Fibroblast of skin of right quadriceps (primary cell): ENCODE results near the gene HELZ.
A peak's percentile ranks its signal among the peaks of the same experiment; 100 is the strongest.
"Not testable (repeated sequence)": the region's sequence is repeated elsewhere in the genome, so short reads cannot be mapped to it uniquely, and the experiment has no call there.

Experiments used
- DNase-seq: peaks from one replicate; pipeline ENCODE4 v3.0.0-alpha.2; 2013

Gene HELZ, protein sequence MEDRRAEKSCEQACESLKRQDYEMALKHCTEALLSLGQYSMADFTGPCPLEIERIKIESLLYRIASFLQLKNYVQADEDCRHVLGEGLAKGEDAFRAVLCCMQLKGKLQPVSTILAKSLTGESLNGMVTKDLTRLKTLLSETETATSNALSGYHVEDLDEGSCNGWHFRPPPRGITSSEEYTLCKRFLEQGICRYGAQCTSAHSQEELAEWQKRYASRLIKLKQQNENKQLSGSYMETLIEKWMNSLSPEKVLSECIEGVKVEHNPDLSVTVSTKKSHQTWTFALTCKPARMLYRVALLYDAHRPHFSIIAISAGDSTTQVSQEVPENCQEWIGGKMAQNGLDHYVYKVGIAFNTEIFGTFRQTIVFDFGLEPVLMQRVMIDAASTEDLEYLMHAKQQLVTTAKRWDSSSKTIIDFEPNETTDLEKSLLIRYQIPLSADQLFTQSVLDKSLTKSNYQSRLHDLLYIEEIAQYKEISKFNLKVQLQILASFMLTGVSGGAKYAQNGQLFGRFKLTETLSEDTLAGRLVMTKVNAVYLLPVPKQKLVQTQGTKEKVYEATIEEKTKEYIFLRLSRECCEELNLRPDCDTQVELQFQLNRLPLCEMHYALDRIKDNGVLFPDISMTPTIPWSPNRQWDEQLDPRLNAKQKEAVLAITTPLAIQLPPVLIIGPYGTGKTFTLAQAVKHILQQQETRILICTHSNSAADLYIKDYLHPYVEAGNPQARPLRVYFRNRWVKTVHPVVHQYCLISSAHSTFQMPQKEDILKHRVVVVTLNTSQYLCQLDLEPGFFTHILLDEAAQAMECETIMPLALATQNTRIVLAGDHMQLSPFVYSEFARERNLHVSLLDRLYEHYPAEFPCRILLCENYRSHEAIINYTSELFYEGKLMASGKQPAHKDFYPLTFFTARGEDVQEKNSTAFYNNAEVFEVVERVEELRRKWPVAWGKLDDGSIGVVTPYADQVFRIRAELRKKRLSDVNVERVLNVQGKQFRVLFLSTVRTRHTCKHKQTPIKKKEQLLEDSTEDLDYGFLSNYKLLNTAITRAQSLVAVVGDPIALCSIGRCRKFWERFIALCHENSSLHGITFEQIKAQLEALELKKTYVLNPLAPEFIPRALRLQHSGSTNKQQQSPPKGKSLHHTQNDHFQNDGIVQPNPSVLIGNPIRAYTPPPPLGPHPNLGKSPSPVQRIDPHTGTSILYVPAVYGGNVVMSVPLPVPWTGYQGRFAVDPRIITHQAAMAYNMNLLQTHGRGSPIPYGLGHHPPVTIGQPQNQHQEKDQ (N-terminal part only)

DNA sequence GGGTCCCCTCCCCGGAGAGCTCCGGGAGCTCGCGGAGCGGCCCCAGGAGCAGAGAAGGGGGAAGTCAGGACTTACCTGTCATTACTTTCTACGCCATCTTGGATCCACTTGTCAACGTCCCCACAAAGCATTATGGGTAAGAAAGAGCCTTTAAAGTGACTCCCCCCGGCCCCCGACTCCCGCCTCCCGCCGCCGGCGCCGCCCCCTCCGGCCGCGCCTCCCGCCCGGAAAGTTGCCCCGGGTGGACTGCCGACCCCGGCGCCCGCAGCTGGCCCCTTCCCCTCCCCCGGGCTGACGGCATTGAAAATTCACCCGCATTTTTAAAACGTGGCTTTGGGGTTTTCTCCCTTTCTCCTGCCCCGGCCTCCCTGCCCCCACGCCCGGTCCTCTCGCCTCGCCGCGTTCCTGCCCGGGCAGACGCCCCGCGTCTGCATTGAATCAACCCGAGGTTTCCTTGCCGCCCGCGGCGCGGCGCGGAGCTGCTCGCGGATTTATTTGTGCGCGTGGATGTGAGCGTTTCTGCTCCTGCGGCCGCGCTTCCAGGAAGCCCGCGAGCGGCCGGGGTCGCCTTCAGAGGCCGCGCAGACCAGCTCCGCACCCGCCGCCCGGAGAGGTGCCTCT lies at the start of gene HELZ:
TSS of gene HELZ (minus strand) at position 124 of the 621 bp plus-strand sequence. CDS start 26,392 bp downstream, outside the sequence.
- peak; percentile 80 for DNase-seq

DNA sequence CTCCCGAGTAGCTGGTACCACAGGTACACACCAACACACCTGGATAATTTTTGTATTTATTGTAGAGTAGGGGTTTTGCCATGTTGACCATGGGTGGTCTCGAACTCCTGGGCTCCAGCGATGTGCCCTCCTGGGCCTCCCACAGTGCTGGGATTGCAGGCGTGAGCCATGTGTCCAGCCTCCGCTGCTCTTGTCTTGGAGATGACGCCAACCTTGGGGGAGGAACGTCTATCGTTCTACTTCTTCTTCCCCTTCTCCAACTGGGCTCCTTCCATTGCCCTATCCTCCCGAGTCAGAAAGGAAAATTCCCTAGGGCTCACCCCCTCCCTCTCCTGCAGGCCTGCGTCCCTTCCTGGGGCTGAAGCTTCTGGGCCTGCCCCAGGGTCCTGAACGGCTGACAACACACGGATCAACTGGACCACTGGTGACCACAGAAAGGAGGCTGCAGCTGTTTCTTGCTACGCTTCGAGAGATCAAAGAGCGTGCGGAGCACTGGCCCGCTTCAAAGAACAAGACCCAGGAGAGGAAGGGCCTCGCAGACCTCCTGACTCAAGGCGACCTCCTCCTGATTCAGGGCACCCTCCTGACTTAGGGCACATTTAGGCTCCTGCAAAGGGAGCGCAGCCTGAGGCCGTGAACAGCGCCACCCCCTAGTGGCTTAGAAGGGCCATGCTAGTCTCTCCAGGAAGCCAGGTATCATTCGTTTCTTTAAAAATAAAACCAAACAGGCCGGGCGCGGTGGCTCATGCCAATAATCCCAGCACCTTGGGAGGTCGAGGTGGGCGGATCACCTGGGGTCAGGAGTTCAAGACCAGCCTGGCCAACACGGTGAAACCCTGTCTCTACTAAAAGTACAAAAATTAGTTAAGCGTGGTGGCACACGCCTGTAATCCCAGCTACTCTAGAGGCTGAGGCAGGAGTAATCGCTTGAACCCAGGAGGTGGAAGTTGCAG lies 48.5 kb upstream of the HELZ start:
- peak; percentile 39 for DNase-seq

DNA sequence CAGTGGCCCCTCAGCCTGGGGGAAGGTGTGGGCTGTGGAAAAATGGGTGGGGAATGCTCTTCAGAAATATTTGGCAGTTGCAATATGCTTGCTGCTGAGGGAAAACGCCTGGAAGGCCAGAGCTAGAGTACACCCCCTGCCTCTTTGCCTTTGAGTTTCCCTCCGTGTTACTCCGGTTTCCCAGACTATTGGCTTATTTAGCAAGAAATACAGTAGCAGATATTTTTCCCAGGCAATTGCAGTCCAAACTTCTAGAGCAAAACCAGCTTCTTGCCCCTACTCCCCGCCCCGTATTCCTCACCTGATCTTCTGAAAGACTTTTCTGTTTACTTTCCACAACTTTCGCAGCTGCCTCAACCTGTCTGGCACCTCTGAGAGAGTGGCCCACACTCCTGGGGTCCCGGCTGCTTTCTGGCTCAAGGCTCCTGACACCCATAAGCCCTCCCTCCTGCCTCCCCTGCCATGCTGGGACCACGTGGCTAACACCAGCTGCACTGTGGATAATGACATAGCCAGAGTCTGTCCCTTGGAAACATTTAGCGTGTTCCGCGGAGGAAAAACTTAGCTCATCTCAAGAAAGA lies 45.8 kb upstream of the HELZ start:
- no peak for DNase-seq

DNA sequence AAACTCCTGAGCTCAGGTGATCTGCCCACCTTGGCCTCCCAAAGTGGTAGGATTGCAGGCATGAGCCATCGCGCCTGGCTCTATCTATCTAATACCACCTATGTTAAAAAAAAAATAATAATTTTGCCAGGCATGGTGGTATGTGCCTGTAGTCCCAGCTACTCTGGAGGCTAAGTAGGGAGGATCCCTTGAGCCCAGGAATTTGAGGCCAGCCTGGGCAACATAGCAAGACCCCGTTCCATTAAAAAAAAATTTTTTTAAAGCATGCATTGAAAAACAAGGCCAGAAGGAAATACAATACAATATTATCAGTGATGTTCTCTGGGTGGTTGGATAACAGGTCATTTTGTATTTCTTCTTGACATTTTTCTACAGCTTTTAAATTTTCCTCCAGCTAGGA lies 45.2 kb upstream of the HELZ start:
- no peak for DNase-seq

DNA sequence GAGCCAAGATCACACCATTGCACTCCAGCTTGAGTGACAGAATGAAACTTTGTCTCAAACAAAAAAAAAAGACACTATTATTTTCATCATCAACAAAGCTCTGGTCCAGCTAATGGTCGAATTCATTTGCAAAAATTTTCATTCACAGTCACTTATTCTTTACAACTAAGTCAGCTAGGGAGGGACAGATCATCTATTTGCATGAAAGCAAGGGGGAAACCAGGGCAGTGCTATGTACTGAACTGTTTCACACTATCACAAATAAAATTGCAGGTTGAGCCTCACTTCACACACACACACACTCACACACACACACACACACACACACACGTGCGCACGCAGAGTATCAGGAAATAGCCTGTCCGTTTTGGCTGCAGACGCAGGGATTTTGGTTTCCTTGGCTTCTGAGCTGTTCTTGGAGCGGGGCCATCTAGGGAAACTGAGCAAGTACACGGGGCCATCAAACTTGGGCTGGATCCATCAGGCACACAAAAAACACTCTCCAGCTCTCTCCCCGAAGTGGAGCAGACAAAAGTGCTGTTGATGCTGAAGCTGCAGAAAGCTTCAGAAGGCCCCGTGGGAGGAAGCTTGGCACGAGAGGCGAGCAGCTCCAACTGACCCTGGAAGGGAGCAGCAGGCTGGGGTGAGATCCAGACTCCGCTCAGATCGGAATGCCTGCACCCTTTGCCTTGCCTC lies 44.3 kb upstream of the HELZ start:
- peak; percentile 51 for DNase-seq

DNA sequence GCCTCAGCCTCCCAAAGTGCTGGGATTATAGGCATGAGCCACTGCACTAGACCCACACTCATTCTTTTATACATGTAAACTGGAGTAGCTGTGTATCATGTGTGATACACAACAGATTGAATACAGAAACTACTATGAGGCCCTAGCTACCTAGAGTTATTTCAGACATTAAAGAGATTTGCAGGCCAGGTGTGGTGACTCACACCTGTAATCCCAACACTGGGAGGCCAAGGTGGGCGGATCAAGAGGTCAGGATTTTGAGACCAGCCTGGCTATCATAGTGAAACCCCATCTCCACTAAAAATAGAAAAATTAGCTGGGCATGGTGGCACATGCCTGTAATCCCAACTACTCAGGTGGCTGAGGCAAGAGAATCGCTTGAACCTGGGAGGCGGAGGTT lies 41.8 kb upstream of the HELZ start:
- not testable (repeated sequence) for DNase-seq

DNA sequence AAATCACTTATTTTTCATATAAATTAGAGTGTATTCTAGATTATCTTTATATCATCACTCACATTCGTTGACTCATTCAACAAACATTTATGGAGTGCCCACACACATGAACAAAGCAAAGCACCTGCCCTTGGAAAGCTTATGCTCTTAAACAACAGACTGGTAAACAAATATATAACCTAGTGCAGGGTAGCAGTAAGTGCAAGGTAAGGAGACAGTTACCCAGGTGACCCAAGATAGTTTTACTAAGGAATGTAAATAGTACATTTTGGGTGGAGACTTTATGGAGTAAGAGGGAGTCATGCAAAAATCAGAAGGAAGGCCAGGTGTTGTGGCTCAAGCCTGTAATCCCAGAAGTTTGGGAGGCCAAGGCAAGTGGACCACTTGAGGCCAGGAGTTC lies 40.4 kb upstream of the HELZ start:
- no peak for DNase-seq

DNA sequence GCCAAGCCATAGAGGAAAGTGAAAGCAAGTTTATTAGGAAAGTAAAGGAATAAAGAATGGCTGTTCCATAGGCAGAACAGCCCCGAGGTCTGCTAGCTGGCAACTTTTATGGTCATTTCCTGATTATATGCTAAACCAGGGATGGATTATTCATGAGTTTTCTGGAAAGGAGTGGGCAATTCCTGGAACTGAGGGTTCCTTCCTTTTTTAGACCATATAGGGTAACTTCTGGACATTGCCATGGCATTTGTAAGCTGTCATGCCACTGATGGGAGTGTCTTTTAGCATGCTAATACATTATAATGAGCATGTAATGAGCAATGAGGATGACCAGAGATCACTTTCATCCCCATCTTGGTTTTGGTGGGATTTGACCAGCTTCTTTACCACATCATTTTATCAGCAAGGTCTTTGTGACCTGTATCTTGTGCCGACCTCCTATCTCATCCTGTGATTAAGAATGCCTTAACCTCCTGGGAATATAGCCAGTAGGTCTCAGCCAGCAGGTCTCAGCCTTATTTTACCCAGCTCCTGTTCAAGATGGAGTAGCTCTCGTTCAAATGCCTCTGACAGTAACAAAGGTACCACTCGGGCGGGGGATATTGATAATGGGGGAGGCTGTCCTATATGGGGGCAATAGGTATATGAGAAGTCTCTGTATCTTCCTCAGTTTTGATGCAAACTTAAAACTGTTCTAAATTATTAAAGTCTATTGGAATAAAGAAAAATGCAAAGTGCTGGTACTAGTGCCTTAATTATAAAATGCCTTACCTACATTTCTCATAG lies 38.9 kb upstream of the HELZ start:
- no peak for DNase-seq

DNA sequence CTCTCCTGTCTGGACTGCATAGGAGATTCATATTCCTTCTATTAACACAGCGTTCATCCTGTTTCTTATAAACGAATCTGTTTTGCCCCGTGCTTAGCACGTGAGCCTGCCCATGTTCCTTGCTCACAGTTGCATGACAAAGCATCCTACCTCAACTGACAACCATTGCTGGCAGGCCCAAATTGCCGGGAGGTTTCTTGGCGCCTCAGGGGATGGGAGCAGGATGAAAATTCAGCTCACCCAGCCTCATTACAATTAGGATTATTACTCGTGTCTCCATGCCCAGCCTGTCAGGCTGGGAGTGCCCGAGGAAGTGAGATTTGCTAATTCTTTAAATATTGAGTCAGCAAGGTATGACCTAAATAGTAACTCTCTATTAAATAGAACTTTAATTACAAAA lies 36.7 kb upstream of the HELZ start:
- DNase-seq = no peak

DNA sequence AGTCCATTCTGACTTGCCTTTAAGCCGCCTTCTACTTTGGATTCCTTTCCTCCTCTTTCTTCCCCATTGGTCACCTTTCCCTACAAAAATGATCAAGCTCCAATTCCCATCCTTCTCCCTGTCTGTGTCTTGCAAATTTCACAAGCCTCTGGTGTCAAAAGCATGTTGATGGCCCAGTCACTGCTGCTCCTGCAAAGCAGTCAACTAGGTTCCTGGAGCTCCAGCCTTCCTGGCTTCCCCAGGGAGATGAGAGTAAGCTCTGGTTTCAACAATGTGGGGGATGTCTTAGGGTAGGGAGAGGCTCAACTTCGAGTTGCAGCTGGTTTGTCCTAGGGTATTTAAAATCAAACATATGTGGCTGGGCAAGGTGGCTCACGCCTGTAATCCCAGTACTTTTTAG lies 36.1 kb upstream of the HELZ start:
- DNase-seq = peak; percentile 13

DNA sequence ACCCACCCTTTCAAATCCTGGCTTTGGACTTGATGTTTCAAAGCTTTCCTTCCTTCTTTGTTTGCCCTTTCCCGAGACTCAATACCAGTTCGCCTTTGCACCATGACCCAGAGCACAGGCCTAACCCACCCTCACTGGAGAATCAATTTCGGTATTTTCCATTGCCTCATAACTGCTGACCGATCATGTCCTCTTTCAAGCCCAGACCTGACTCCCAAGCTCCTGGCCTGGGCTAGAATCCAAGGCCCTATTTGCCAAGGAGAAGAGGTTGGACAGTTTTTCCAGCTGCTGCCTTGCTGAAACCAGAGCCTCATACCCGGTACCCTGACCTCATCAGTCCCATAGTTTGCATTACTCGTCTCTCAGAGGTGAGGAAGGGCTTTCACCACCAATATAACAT lies 35.3 kb upstream of the HELZ start:
- DNase-seq = peak; percentile 16

DNA sequence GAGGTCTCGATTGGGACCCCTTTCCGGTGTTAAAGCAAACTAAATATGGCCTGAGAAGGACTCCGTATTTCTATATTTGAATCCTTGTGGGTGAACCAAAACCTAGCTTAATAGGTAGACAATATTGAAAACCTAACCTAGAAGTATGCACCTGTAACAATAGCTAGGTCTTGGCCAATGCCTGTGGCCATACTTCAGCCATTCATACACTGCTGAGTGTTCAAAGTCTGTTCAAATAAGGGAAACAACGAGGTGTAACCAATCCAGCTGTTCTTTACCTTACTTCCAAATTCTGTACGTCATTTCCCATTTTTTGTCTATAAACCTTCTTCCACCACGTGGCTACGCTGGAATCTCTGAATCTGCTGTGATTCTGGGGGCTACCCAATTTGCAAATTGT lies 34.1 kb upstream of the HELZ start:
- no peak for DNase-seq

DNA sequence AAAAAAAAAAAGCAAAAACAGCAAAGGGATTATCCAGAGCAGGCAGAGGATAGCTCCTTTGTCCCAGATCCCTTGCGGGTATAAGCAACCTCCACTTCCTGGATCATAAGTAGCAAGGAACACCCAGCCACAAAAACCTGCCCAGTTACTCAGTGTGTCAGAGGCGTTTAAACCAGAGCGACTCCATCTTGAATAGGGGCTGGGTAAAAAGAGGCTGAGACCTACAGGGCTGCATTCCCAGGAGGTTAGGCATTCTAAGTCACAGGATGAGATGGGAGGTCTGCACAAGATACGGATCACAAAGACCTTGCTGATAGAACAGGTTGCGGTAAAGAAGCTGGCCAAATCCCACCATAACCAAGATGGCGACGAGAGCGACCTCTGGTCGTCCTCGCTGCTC lies 33.4 kb upstream of the HELZ start:
- DNase-seq = no peak

DNA sequence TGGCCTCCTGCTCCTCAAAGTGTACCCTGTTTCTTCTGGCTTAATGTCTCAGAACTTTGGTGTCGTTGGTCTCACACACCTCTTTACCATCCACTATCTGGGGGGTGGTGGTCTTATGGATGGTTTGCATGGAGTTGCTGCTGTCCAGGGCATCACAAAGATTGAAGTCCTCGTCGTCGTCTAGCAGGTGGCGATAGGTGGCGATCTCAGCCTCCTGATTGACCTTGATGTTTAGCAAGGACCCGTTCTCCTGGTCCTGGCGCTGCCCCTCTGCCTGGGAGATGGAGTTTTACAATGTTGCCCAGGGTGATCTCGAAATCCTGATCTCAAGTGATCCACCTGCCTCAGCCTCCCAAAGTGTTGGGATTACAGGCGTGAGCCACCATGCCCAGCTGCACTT lies 31.1 kb upstream of the HELZ start:
- no peak for DNase-seq

DNA sequence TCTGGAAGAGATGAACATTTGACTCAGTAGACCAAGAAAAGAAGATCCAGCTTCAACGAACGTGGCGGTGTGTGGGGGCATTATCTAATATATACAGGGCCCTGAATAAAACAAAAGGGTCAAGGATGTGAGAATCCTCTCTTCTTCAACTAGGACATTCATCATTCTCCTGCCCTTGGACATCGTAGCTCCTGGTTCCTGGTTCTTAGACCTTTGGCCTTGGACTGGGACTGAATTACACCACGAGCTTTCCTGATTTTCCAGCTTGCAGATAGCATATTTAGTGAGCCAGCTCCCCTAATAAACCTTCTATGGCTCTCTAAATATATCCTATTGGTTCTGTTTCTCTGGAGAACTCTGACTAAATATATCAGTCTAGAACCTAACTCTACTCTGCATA lies 29.5 kb upstream of the HELZ start:
- DNase-seq = no peak

DNA sequence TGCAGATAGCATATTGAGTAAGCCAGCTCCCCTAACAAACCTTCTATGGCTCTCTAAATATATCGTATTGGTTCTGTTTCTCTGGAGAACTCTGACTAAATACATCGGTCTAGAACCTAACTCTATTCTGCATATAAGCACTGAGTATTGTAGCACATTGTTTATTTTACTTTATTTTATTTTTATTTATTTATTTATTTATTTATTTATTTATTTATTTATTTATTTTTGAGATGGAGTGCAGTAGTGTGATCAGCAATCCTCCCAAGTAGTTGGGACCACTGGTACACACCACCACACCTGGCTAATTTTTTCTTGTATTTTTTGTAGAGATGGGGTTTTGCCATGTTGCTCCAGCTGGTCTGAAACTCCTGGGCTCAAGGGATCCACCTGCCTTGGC lies 28.9 kb upstream of the HELZ start:
- DNase-seq = no peak

DNA sequence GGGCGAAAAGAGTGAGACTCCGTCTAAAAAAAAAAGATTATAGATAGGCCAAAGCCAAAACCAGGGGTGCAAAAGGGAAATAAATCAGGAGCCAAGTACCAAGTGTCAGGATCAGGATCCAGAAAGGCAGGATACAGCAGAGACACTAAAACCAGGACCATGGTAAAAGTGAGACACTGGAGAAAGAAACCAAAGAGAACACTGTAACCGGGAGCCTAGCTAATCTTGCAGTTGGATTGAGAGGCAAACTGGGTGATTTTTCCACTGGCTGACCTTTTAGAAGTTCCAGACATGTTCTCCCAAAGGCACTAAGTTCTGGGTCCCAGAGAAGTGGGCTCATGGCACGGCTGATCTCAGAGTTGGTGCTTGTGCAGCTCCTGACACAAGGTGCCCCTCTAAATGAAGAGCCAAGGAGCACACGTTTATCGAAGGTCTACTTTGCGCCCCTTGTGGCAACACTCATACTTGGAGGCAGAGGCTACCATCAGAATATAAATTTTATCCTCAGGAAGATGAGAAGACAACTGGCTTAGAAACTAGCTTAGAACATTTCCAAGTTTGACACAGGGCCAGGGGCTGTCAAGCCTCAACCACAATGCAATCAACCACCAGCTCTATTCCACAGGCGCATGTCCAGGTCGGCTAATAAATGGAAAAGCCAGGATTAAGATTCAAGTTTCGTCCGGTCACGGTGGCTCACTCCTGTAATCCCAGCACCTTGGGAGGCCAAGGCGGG lies 27.5 kb upstream of the HELZ start:
- DNase-seq = no peak

DNA sequence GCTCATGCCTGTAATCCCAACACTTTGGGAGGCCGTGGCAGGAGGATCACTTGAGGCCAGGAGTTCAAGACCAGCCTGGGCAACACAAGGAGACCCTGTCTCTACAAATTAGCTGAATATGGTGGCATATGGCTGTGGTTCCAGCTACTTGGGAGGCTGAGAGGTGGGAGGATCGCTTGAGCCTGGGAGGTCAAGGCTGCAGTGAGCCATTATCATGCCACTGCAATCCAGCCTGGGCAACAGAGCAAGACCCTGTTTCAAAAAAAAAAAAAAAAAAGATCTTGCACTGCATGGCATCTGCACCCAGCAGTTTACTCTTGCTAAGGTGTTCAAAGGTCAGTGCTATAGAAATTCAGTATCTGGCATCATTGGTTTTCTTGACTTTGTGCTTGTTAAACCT lies 26.2 kb upstream of the HELZ start:
- DNase-seq = not testable (repeated sequence)

DNA sequence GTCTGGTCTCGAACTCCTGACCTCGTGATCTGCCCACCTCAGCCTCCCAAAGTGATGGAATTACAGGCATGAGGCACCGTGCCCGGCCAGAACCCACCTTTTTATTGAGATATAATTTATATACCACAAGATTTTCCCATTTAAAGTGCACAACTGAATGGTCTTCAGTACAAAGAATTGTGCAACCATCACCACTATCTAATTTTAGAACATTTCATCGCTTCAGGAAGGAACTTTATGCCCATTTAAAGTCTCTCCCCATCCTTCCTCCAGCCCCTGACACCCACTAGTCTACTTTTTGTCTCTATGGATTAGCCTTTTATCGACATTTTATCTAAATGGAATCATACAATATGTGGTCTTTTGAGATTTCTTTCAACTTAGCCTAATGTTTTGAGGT lies 25.4 kb upstream of the HELZ start:
- no peak for DNase-seq
